Liver (tissue), 9 donors: Measurements from ENCODE around the gene TMEM100. TPM values are rescaled to one million over a fixed set of nuclear protein-coding genes. Genes with fewer than 3 reads are reported as not detected.

Experiments
- DNase-seq: peaks from one replicate; pipeline ENCODE4 v3.0.0-alpha.2; 2017; ENCODE audit warnings: low spot score
- H3K27ac ChIP-seq, 2 donors: one replicate each; pipeline ENCODE4 v1.7.0; 2013; ENCODE audit warnings: inconsistent platforms in 2 of 2, low read length in 2 of 2, control low read depth in 1 of 2, low read depth in 1 of 2, mild to moderate bottlenecking in 1 of 2
- H3K27me3 ChIP-seq, 4 donors: one replicate each; pipeline versions ENCODE4 v1.6.1 to v1.7.0; 2013; ENCODE audit warnings: low read length in 3 of 4, inconsistent platforms in 1 of 4, mild to moderate bottlenecking in 1 of 4, moderate library complexity in 1 of 4; ENCODE audit not compliant: control insufficient read depth in 4 of 4, insufficient read depth in 4 of 4
- H3K36me3 ChIP-seq, 4 donors: one replicate each; pipeline versions ENCODE4 v1.6.1 to v1.7.0; 2013; ENCODE audit warnings: low read length in 3 of 4, mild to moderate bottlenecking in 3 of 4, low read depth in 1 of 4, moderate library complexity in 1 of 4; ENCODE audit not compliant: control insufficient read depth in 4 of 4, insufficient read depth in 3 of 4
- H3K4me1 ChIP-seq, 4 donors: one replicate each; pipeline versions ENCODE4 v1.6.1 to v1.7.0; 2013; ENCODE audit warnings: low read length in 3 of 4, mild to moderate bottlenecking in 3 of 4, moderate library complexity in 1 of 4; ENCODE audit not compliant: control insufficient read depth in 4 of 4, insufficient read depth in 4 of 4
- H3K4me3 ChIP-seq, 3 donors: one replicate each; pipeline versions ENCODE4 v1.6.1 to v1.7.0; 2013; ENCODE audit warnings: low read length in 3 of 3, control low read depth in 1 of 3, low read depth in 1 of 3, mild to moderate bottlenecking in 1 of 3
- H3K9ac ChIP-seq, 2 donors: one replicate each; pipeline ENCODE4 v1.7.0; 2013; ENCODE audit warnings: low read length in 2 of 2, mild to moderate bottlenecking in 2 of 2, moderate library complexity in 2 of 2, control low read depth in 1 of 2, low read depth in 1 of 2
- H3K9me3 ChIP-seq, 4 donors: one replicate each; pipeline versions ENCODE4 v1.6.1 to v1.7.0; 2013; ENCODE audit warnings: low read length in 3 of 4; ENCODE audit not compliant: control insufficient read depth in 4 of 4
- EGR1 ChIP-seq, 2 donors: IDR thresholded peaks; 2 replicates each; pipeline ENCODE4 v1.6.1; 2016 to 2018; ENCODE audit warnings: antibody characterized with exemption in 2 of 2, low read depth in 2 of 2
- FOXA1 ChIP-seq: IDR thresholded peaks from 2 replicates; pipeline ENCODE4 v1.6.1; 2016; ENCODE audit warnings: antibody characterized with exemption
- FOXA2 ChIP-seq: IDR thresholded peaks from 2 replicates; pipeline ENCODE4 v1.6.1; 2016; ENCODE audit warnings: antibody characterized with exemption
- GABPA ChIP-seq, 2 donors: IDR thresholded peaks in 1 of 2; conservative IDR thresholded peaks in 1 of 2; 2 replicates each; pipeline ENCODE4 v1.6.1; 2016; ENCODE audit warnings: antibody characterized with exemption in 2 of 2, mild to moderate bottlenecking in 1 of 2, moderate library complexity in 1 of 2
- HNF4A ChIP-seq, 2 donors: conservative IDR thresholded peaks; 2 replicates each; pipeline ENCODE4 v1.6.1; 2016; ENCODE audit warnings: antibody characterized with exemption in 2 of 2, mild to moderate bottlenecking in 2 of 2
- HNF4G ChIP-seq: IDR thresholded peaks from 2 replicates; pipeline ENCODE4 v1.6.1; 2016; ENCODE audit warnings: antibody characterized with exemption
- JUND ChIP-seq, 2 donors: IDR thresholded peaks; 2 replicates each; pipeline ENCODE4 v1.6.1; 2016; ENCODE audit warnings: antibody characterized with exemption in 2 of 2
- NR2F2 ChIP-seq: IDR thresholded peaks from 2 replicates; pipeline ENCODE4 v1.6.1; 2016; ENCODE audit warnings: antibody characterized with exemption
- RAD21 ChIP-seq, 2 donors: IDR thresholded peaks; 2 replicates each; pipeline ENCODE4 v1.6.1; 2016; ENCODE audit warnings: antibody characterized with exemption in 2 of 2, mild to moderate bottlenecking in 2 of 2
- RXRA ChIP-seq, 2 donors: IDR thresholded peaks; 2 replicates each; pipeline ENCODE4 v1.6.1; 2017 to 2018; ENCODE audit warnings: antibody characterized with exemption in 2 of 2, mild to moderate bottlenecking in 1 of 2
- TAF1 ChIP-seq: conservative IDR thresholded peaks from 2 replicates; pipeline ENCODE4 v1.6.1; 2016; ENCODE audit warnings: antibody characterized with exemption, mild to moderate bottlenecking
- YY1 ChIP-seq: IDR thresholded peaks from 2 replicates; pipeline ENCODE4 v1.6.1; 2016; ENCODE audit warnings: antibody characterized with exemption, mild to moderate bottlenecking
- WGBS: extraction: QIAGEN DNeasy Blood & Tissue Kit; methylation state at CpG from one replicate; pipeline ENCODE4 v1.1.7; 2013; 5-methylcytosine and 5-hydroxymethylcytosine counted together
- polyA plus RNA-seq, 2 donors: library from polyadenylated mRNA; stranded (reverse) in 1 of 2; unstranded in 1 of 2; fragments of 200-250 nt in 1 of 2; fragments of >200 nt in 1 of 2; fragmentation: Nextera tagmentation in 1 of 2; extraction: Ambion mirVana in 1 of 2; gene quantifications; one replicate each; pipeline versions ENCODE4 v1.2.1 to v1.2.3, GENCODE V29; 2013 to 2015
- total RNA-seq, 2 donors: library from RNA; depleted of rRNA; stranded (reverse); fragments of >200 nt; gene quantifications; one replicate each; pipeline ENCODE4 v1.2.3, GENCODE V29; 2014
- TF ChIP-seq, protein P1 (sequence below): IDR thresholded peaks from 2 replicates; pipeline ENCODE4 v1.6.1; 2016; ENCODE audit warnings: antibody characterized with exemption
- TF ChIP-seq, protein P2 (sequence below): fragments of 150-350 bp; IDR thresholded peaks from 2 replicates; pipeline ENCODE4 v1.5.1; 2017; ENCODE audit warnings: improper control_type of control experiment, low read depth, low read length; ENCODE audit not compliant: missing input control
- TF ChIP-seq, protein P3 (sequence below): IDR thresholded peaks from 2 replicates; pipeline ENCODE4 v1.6.1; 2016; ENCODE audit warnings: antibody characterized with exemption, mild to moderate bottlenecking
- TF ChIP-seq, protein P4 (sequence below): IDR thresholded peaks from 2 replicates; pipeline ENCODE4 v1.6.1; 2016; ENCODE audit warnings: antibody characterized with exemption
- donor health status: healthy.
- donor health status: healthy.
- donor health status: healthy.
- donor health status: healthy.
- donor health status: healthy.

Gene TMEM100
- total and polyA plus RNA-seq, 4 donors = 0.09 to 4.8 (median 2.3) TPM

DNA sequence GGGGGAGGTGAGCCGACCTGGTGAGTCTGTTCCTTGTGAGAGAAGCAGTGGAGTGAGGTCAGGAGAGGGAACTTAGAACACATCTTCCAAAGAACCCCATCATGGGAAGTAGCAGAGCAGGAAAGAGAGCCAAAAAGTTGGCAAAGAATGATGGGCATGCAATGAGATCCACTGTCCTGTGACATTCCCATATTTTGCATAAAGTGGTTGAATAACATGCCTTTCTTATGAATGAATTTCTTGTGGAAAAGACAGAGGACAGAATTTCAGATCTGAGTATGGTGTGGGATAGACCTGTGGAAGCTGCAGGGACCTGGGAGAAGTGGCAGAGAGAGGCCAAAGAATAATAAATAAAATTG lies 41.3 kb downstream of the TMEM100 start:
- no peak overlapping the region for H3K27ac ChIP-seq
- TF ChIP-seq, protein P1, sequence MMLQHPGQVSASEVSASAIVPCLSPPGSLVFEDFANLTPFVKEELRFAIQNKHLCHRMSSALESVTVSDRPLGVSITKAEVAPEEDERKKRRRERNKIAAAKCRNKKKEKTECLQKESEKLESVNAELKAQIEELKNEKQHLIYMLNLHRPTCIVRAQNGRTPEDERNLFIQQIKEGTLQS = no peak
- TF ChIP-seq TAF1 (no peak), HNF4A (conservative IDR thresholded peaks at IDR 0.05) (no peak), RAD21 (IDR thresholded peaks at IDR 0.05) (no peak), GABPA (IDR thresholded peaks at IDR 0.05 in 1 of 2, conservative IDR thresholded peaks at IDR 0.05 in 1 of 2) (no peak), YY1 (no peak), JUND (IDR thresholded peaks at IDR 0.05) (no peak), HNF4G (no peak)
- TF ChIP-seq, protein P2, sequence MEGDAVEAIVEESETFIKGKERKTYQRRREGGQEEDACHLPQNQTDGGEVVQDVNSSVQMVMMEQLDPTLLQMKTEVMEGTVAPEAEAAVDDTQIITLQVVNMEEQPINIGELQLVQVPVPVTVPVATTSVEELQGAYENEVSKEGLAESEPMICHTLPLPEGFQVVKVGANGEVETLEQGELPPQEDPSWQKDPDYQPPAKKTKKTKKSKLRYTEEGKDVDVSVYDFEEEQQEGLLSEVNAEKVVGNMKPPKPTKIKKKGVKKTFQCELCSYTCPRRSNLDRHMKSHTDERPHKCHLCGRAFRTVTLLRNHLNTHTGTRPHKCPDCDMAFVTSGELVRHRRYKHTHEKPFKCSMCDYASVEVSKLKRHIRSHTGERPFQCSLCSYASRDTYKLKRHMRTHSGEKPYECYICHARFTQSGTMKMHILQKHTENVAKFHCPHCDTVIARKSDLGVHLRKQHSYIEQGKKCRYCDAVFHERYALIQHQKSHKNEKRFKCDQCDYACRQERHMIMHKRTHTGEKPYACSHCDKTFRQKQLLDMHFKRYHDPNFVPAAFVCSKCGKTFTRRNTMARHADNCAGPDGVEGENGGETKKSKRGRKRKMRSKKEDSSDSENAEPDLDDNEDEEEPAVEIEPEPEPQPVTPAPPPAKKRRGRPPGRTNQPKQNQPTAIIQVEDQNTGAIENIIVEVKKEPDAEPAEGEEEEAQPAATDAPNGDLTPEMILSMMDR = no peak
- TF ChIP-seq, protein P3, sequence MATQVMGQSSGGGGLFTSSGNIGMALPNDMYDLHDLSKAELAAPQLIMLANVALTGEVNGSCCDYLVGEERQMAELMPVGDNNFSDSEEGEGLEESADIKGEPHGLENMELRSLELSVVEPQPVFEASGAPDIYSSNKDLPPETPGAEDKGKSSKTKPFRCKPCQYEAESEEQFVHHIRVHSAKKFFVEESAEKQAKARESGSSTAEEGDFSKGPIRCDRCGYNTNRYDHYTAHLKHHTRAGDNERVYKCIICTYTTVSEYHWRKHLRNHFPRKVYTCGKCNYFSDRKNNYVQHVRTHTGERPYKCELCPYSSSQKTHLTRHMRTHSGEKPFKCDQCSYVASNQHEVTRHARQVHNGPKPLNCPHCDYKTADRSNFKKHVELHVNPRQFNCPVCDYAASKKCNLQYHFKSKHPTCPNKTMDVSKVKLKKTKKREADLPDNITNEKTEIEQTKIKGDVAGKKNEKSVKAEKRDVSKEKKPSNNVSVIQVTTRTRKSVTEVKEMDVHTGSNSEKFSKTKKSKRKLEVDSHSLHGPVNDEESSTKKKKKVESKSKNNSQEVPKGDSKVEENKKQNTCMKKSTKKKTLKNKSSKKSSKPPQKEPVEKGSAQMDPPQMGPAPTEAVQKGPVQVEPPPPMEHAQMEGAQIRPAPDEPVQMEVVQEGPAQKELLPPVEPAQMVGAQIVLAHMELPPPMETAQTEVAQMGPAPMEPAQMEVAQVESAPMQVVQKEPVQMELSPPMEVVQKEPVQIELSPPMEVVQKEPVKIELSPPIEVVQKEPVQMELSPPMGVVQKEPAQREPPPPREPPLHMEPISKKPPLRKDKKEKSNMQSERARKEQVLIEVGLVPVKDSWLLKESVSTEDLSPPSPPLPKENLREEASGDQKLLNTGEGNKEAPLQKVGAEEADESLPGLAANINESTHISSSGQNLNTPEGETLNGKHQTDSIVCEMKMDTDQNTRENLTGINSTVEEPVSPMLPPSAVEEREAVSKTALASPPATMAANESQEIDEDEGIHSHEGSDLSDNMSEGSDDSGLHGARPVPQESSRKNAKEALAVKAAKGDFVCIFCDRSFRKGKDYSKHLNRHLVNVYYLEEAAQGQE = no peak
- H3K9me3 ChIP-seq = no peaks in the 10 kb centered on the region
- H3K4me3 ChIP-seq = no peak overlapping the region
- DNase-seq = no peak
- H3K27me3 ChIP-seq = no peaks in the 10 kb centered on the region
- H3K9ac ChIP-seq = no peak overlapping the region
- H3K4me1 ChIP-seq = no peaks in the 10 kb centered on the region
- 69% methylated on average over 1 of the region's 1 CpG for WGBS
- no peaks in the 10 kb centered on the region for H3K36me3 ChIP-seq

DNA sequence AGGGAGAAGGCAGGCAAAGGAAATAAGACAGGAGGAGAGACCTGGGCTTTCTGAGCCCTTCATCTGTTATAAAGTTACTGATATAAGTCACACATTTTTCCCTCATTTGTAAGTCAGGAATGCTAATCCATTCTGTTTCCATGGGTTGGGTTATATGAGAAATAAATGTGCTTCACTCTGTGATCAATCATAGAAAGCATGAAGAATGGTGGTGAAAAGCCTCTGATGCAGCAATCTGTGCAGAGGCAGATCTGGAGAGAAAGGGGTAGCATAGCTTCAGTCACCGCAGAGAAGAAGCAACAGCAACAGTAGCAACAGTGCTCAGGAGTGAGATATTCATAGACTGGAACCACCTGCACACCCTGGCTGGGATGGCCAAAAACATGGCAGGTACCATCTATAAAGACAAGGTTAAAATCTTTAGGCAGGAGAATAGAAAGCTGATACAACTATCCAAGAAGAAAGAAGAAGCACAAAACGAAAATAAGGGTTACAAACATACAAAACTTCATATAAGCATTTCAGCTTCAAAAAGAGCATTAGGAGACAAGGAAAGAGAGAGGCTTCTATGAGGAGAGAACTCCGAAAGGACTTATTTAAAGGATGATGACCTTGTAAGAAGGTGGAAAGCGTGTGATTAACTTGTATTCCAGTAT lies 41.9 kb downstream of the TMEM100 start:
- no peaks in the 10 kb centered on the region for H3K9me3 ChIP-seq
- no peak for DNase-seq
- H3K4me1 ChIP-seq = no peaks in the 10 kb centered on the region
- H3K27ac ChIP-seq = no peak overlapping the region
- H3K27me3 ChIP-seq = no peaks in the 10 kb centered on the region
- no peaks in the 10 kb centered on the region for H3K36me3 ChIP-seq
- no peak overlapping the region for H3K9ac ChIP-seq
- TF ChIP-seq, protein P4, sequence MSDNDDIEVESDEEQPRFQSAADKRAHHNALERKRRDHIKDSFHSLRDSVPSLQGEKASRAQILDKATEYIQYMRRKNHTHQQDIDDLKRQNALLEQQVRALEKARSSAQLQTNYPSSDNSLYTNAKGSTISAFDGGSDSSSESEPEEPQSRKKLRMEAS = no peak
- TF ChIP-seq TAF1 = no peak
- TF ChIP-seq GABPA (IDR thresholded peaks at IDR 0.05 in 1 of 2, conservative IDR thresholded peaks at IDR 0.05 in 1 of 2) = no peak
- no peak for TF ChIP-seq HNF4G
- TF ChIP-seq, protein P3 = no peak
- TF ChIP-seq HNF4A (conservative IDR thresholded peaks at IDR 0.05) = no peak
- no peak for TF ChIP-seq RXRA (IDR thresholded peaks at IDR 0.05)
- no peak for TF ChIP-seq FOXA1
- TF ChIP-seq, protein P1 = no peak
- no peak for TF ChIP-seq NR2F2
- TF ChIP-seq EGR1 (IDR thresholded peaks at IDR 0.05; ENCODE audit: low read depth in 2 of 2) = no peak
- no peak for TF ChIP-seq RAD21 (IDR thresholded peaks at IDR 0.05)
- TF ChIP-seq, protein P2 = no peak
- TF ChIP-seq FOXA2 = no peak
- TF ChIP-seq YY1 = no peak
- 87% methylated on average over 4 of the region's 4 CpGs for WGBS
- H3K4me3 ChIP-seq = no peak overlapping the region
